HG03558 (cell line): ENCODE results near the gene SLC5A5.
"Not testable (repeated sequence)": the region's sequence is repeated elsewhere in the genome, so short reads cannot be mapped to it uniquely, and the experiment has no call there.

ENCODE experiments used
- ATAC-seq: cut with Tn5 transposase; IDR thresholded peaks from one replicate; pipeline ENCODE4 v1.9.1; 2021; ENCODE audit warnings: moderate number of reproducible peaks; ENCODE audit not compliant: unreplicated experiment; ENCODE audit errors: extremely low read depth

Gene SLC5A5

GRCh38 chr19:17869114-17869608 is 2.6 kb upstream of the SLC5A5 start:
- ATAC-seq: no peak

GRCh38 chr19:17871032-17871877 is 490 bp upstream of the SLC5A5 start:
- ATAC-seq: no peak

- no peak for ATAC-seq
Observed at GRCh38 chr19:17872251-17873001, 681 bp downstream of the SLC5A5 start.

GRCh38 chr19:17873786-17874757 is 2.3 kb downstream of the SLC5A5 start:
- no peak for ATAC-seq

- ATAC-seq: no peak
Observed at GRCh38 chr19:17874758-17875135, 3.0 kb downstream of the SLC5A5 start.

GRCh38 chr19:17877696-17878095 is 6.0 kb downstream of the SLC5A5 start:
- ATAC-seq: no peak

- ATAC-seq: no peak
Observed at GRCh38 chr19:17879466-17879865, 7.7 kb downstream of the SLC5A5 start.

- no peak for ATAC-seq
Observed at GRCh38 chr19:17881701-17882100, 10.0 kb downstream of the SLC5A5 start.

GRCh38 chr19:17883627-17884410 is 12.1 kb downstream of the SLC5A5 start:
- ATAC-seq: no peak

GRCh38 chr19:17886515-17886914 is 14.8 kb downstream of the SLC5A5 start:
- no peak for ATAC-seq

- not testable (repeated sequence) for ATAC-seq
Observed at GRCh38 chr19:17887221-17887620, 15.5 kb downstream of the SLC5A5 start.

GRCh38 chr19:17888260-17888659 is 16.5 kb downstream of the SLC5A5 start:
- no peak for ATAC-seq

- ATAC-seq: no peak
Observed at GRCh38 chr19:17889609-17890214, 18.0 kb downstream of the SLC5A5 start.

GRCh38 chr19:17893766-17894165 is 22.0 kb downstream of the SLC5A5 start:
- ATAC-seq: no peak

- no peak for ATAC-seq
Observed at GRCh38 chr19:17902701-17903100, 31.0 kb downstream of the SLC5A5 start.

GRCh38 chr19:17908244-17908643 is 36.5 kb downstream of the SLC5A5 start:
- no peak for ATAC-seq

GRCh38 chr19:17909003-17909732 is 37.4 kb downstream of the SLC5A5 start:
- ATAC-seq: no peak

- ATAC-seq: no peak
Observed at GRCh38 chr19:17910791-17911360, 39.1 kb downstream of the SLC5A5 start.
